SW480 (cell line): Measurements from ENCODE around the gene TMUB1.
A peak's percentile ranks its signal among the peaks of the same experiment; 100 is the strongest.

Experiments used
- DNase-seq: peaks from one replicate; pipeline ENCODE4 v3.0.0-alpha.2; 2016; ENCODE audit warnings: low spot score

Gene TMUB1

GRCh38 chr7:151085329-151085690 lies 2.0 kb upstream of the TMUB1 start:
- DNase-seq = no peak

GRCh38 chr7:151083824-151084160 lies 499 bp upstream of the TMUB1 start:
- no peak for DNase-seq

GRCh38 chr7:151082141-151083070 lies 887 bp downstream of the TMUB1 start:
- DNase-seq = no peak

GRCh38 chr7:151081170-151082101 lies 1.9 kb downstream of the TMUB1 start:
- no peak for DNase-seq

GRCh38 chr7:151080522-151081169 lies 2.6 kb downstream of the TMUB1 start, which contains the start of gene FASTK:
FASTK (minus strand) TSS chr7:151080809; CDS start chr7:151080766, 43 bp downstream.
- peak; percentile 86 for DNase-seq

- DNase-seq = peak; percentile 49
Observed at GRCh38 chr7:151080067-151080521, 3.2 kb downstream of the TMUB1 start.

- no peak for DNase-seq
Observed at GRCh38 chr7:151079199-151079910, 3.9 kb downstream of the TMUB1 start.

GRCh38 chr7:151078233-151079040 lies 4.9 kb downstream of the TMUB1 start:
- no peak for DNase-seq

- no peak for DNase-seq
Observed at GRCh38 chr7:151077705-151078232, 5.5 kb downstream of the TMUB1 start.

- no peak for DNase-seq
Observed at GRCh38 chr7:151076863-151077704, 6.2 kb downstream of the TMUB1 start.

GRCh38 chr7:151075978-151076426 lies 7.3 kb downstream of the TMUB1 start:
- no peak for DNase-seq

GRCh38 chr7:151075662-151075971 lies 7.7 kb downstream of the TMUB1 start:
- no peak for DNase-seq

- no peak for DNase-seq
Observed at GRCh38 chr7:151074817-151075661, 8.3 kb downstream of the TMUB1 start.

GRCh38 chr7:151073990-151074389 lies 9.3 kb downstream of the TMUB1 start:
- DNase-seq = no peak

GRCh38 chr7:151071032-151071866 lies 12.0 kb downstream of the TMUB1 start:
- DNase-seq = no peak

- no peak for DNase-seq
Observed at GRCh38 chr7:151070574-151070960, 12.7 kb downstream of the TMUB1 start.

GRCh38 chr7:151069841-151070573 lies 13.3 kb downstream of the TMUB1 start:
- no peak for DNase-seq
